Prostate gland (tissue), 2 donors: Measurements from ENCODE around the gene PLA2G4F.
A peak's percentile ranks its signal among the peaks of the same experiment; 100 is the strongest.

Experiments used
- POLR2A ChIP-seq: fragments of 450-650 bp; IDR thresholded peaks from one replicate; pipeline ENCODE4 v1.6.1; 2016; ENCODE audit warnings: antibody characterized with exemption, mild to moderate bottlenecking
- POLR2AphosphoS5 ChIP-seq: sonication (generic); formaldehyde crosslinking; IDR thresholded peaks from one replicate; pipeline ENCODE4 v1.6.1; 2017; ENCODE audit warnings: antibody characterized with exemption
- TF ChIP-seq, protein P1 (sequence below), 4 experiments: fragments of 200-600 bp in 2 of 4; fragments of 450-650 bp in 2 of 4; sonication (generic) in 2 of 4; IDR thresholded peaks; 1 replicate in 3 of 4; 2 replicates in 1 of 4; pipeline ENCODE4 v1.5.1; 2016 to 2019; ENCODE audit warnings: antibody characterized with exemption in 4 of 4, mild to moderate bottlenecking in 2 of 4, moderate library complexity in 2 of 4

DNA sequence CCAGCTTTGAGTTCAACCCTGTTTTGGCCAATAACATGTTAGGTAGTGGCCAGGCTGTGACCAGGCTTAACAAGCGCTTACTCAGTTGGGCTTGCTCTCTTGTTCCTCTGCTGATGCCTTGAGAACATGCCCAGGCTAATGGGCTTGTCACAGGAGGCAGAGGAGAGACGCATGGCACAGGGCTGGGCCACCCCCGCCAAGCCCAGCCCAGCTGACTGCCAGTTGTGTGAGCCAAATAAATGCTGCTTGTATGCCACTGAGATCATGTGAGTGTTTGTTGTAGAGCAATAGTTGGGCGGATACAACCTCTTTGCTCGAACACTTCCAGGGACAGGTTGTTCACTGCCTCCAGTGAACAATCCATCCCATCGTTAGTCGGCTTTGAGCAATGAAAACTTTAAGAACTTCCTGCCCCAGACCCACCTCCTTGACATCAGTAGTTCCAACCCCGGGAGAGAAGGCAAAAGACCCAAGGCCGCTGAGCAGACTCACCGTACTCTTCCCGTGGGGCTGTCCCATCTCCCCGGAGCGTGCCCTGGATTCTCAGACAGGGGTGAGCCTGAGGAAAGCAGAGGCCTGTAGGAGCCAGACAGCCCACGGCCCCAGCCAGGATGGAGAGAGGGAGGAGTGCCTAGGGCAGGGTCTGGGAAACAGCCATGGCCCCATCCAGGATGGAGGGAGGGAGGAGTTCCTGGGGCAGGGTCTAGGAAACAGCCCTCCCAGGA, 4.1 kb downstream of the PLA2G4F start:
- peak; percentile 96 for TF ChIP-seq POLR2AphosphoS5
- TF ChIP-seq, protein P1, sequence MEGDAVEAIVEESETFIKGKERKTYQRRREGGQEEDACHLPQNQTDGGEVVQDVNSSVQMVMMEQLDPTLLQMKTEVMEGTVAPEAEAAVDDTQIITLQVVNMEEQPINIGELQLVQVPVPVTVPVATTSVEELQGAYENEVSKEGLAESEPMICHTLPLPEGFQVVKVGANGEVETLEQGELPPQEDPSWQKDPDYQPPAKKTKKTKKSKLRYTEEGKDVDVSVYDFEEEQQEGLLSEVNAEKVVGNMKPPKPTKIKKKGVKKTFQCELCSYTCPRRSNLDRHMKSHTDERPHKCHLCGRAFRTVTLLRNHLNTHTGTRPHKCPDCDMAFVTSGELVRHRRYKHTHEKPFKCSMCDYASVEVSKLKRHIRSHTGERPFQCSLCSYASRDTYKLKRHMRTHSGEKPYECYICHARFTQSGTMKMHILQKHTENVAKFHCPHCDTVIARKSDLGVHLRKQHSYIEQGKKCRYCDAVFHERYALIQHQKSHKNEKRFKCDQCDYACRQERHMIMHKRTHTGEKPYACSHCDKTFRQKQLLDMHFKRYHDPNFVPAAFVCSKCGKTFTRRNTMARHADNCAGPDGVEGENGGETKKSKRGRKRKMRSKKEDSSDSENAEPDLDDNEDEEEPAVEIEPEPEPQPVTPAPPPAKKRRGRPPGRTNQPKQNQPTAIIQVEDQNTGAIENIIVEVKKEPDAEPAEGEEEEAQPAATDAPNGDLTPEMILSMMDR (IDR thresholded peaks at IDR 0.05) = no peak
- peak; percentile 17 for TF ChIP-seq POLR2A
